Measurements from ENCODE around the gene BICRA.
A peak's percentile ranks its signal among the peaks of the same experiment; 100 is the strongest.
"Not testable (repeated sequence)": the region's sequence is repeated elsewhere in the genome, so short reads cannot be mapped to it uniquely, and the experiment has no call there.

The BICRA gene

DNA sequence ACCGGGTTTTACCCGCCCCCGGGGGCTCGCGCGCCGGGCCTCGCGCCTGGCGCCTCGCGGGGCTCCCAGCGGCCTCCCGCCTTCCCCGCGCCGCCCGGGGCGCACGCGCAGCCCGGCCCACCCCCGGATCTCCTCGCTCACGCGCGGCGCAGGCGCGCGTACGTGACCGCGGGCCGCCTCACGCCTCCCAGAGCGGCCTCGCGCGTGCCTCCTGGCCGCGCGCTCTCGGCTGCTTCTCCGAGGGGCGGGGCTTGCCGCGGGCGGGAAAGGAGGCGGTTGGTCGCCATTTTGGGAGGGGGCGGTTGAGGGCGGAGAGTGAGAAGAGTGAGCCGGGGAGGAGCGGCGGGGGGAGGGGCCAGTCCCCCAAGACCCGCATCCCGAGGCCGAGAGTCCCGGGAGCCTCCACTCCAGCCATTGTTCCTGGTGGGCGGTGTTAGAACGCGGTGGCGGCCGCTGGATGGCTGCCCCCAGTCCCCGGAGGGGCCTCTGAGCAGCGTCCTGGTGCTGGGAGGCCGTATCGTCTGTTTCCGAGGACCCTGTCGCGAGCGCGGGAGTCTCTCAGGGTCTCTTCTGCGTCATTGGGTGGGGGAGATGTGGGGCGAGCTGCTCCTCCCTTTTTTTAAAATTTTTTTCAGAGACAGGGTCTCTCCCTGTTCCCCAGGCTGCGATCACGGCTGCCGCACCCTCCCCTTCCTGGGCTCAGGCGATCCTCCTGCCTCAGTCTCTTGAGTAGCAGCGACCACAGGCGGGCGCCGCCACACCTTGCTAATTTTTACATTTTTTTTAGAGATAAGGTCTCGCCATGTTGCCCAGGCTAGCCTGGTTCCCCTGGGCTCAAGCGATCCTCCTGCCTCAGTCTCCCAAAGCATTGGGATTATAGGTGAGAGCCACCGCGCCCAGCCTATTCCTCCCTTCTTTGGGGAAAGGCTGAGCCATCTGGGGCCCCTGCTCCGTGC is 35.6 kb upstream of the BICRA start, which contains the start of gene ZNF541:
TSS of gene ZNF541 (minus strand) at position 78 of the 956 bp plus-strand sequence. CDS start 17,292 bp downstream, outside the sequence.
- H3K4me3 ChIP-seq (ENCODE audit: low read depth, low read length) = peak within 1 kb of the TSS; percentile 30
- TF ChIP-seq, protein P1, sequence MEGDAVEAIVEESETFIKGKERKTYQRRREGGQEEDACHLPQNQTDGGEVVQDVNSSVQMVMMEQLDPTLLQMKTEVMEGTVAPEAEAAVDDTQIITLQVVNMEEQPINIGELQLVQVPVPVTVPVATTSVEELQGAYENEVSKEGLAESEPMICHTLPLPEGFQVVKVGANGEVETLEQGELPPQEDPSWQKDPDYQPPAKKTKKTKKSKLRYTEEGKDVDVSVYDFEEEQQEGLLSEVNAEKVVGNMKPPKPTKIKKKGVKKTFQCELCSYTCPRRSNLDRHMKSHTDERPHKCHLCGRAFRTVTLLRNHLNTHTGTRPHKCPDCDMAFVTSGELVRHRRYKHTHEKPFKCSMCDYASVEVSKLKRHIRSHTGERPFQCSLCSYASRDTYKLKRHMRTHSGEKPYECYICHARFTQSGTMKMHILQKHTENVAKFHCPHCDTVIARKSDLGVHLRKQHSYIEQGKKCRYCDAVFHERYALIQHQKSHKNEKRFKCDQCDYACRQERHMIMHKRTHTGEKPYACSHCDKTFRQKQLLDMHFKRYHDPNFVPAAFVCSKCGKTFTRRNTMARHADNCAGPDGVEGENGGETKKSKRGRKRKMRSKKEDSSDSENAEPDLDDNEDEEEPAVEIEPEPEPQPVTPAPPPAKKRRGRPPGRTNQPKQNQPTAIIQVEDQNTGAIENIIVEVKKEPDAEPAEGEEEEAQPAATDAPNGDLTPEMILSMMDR (IDR thresholded peaks at IDR 0.05; ENCODE audit: low read depth, low read length, missing control alignments) = no peak
- in situ Hi-C loops (cut with HindIII; ENCODE audit: low sequenced_read_pairs) = no loop called here
- DNase-seq (ENCODE audit: low read depth) = no peak

GRCh38 chr19:47580397-47580796 is 28.5 kb upstream of the BICRA start:
- DNase-seq (ENCODE audit: low read depth) = no peak
- in situ Hi-C loops (cut with HindIII; ENCODE audit: low sequenced_read_pairs) = no loop called here

GRCh38 chr19:47581605-47582319 is 27.2 kb upstream of the BICRA start:
- no peak overlapping the region for H3K4me3 ChIP-seq (ENCODE audit: low read depth, low read length)
- in situ Hi-C loops (cut with HindIII; ENCODE audit: low sequenced_read_pairs) = no loop called here
- DNase-seq (ENCODE audit: low read depth) = no peak
- TF ChIP-seq, protein P1 (IDR thresholded peaks at IDR 0.05; ENCODE audit: low read depth, low read length, missing control alignments) = no peak

More at GRCh38 chr19:47580397-47580796, 28.5 kb upstream of the BICRA start:
- TF ChIP-seq, protein P1 (IDR thresholded peaks at IDR 0.05; ENCODE audit: low read depth, low read length, missing control alignments) = no peak
- H3K4me3 ChIP-seq (ENCODE audit: low read depth, low read length) = no peak overlapping the region

- TF ChIP-seq, protein P1 (IDR thresholded peaks at IDR 0.05; ENCODE audit: low read depth, low read length, missing control alignments) = no peak
- in situ Hi-C loops (cut with HindIII; ENCODE audit: low sequenced_read_pairs) = no loop called here
- no peak for DNase-seq (ENCODE audit: low read depth)
- H3K4me3 ChIP-seq (ENCODE audit: low read depth, low read length) = no peak overlapping the region
Measured at GRCh38 chr19:47582320-47582909, 26.5 kb upstream of the BICRA start.

DNA sequence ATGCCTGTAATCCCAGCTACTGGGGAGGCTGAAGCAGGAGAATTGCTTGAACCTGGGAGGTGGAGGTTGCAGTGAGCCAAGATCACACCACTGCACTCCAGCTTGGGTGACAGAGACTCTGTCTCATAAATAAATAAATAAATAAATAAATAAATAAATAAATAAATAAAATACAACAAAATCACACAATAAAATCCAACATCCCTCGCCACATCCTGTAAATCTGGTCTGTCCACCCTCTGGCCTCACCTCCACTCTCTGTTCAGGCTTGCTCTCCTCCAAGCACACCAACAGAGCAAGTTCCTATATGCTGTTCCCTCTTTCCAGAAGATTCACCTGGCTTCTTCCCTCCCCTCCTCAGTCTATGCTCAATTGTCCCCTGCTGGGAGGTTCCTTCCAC is 25.8 kb upstream of the BICRA start:
- DNase-seq (ENCODE audit: low read depth); H3K4me3 ChIP-seq (ENCODE audit: low read depth, low read length); in situ Hi-C loops (cut with HindIII; ENCODE audit: low sequenced_read_pairs): not testable (repeated sequence)

GRCh38 chr19:47587295-47587694 is 21.6 kb upstream of the BICRA start:
- in situ Hi-C loops (cut with HindIII; ENCODE audit: low sequenced_read_pairs) = no loop called here
- DNase-seq (ENCODE audit: low read depth) = no peak
- TF ChIP-seq, protein P1 (IDR thresholded peaks at IDR 0.05; ENCODE audit: low read depth, low read length, missing control alignments) = no peak
- H3K4me3 ChIP-seq (ENCODE audit: low read depth, low read length) = no peak overlapping the region
